Hematopoietic multipotent progenitor cell treated with erythropoietin and hydrocortisone succinate and interleukin-3 and kit ligand, for 6 days (in vitro differentiated cells): ENCODE results near the gene OR51D1.

Experiments used
- DNase-seq: peaks from one replicate; pipeline ENCODE4 v3.0.0-alpha.2; 2015

The OR51D1 gene

GRCh38 chr11:4647766-4648165, 10.5 kb downstream of the OR51D1 start:
- DNase-seq = no peak

GRCh38 chr11:4654635-4655369, 17.5 kb downstream of the OR51D1 start:
- DNase-seq = no peak

- peak; percentile 62 for DNase-seq
Measured at GRCh38 chr11:4658629-4659445, 21.6 kb downstream of the OR51D1 start.

- no peak for DNase-seq
Measured at GRCh38 chr11:4662876-4663275, 25.6 kb downstream of the OR51D1 start.

GRCh38 chr11:4664183-4664582, 26.9 kb downstream of the OR51D1 start:
- DNase-seq = no peak

- no peak for DNase-seq
Measured at GRCh38 chr11:4664786-4665185, 27.5 kb downstream of the OR51D1 start.

GRCh38 chr11:4665424-4665823, 28.1 kb downstream of the OR51D1 start:
- DNase-seq = no peak

- DNase-seq = no peak
Measured at GRCh38 chr11:4671741-4672140, 34.5 kb downstream of the OR51D1 start.

- DNase-seq = no peak
Measured at GRCh38 chr11:4672470-4672869, 35.2 kb downstream of the OR51D1 start.

- no peak for DNase-seq
Measured at GRCh38 chr11:4673781-4674180, 36.5 kb downstream of the OR51D1 start.

GRCh38 chr11:4677948-4678347, 40.7 kb downstream of the OR51D1 start:
- no peak for DNase-seq

GRCh38 chr11:4680341-4680740, 43.1 kb downstream of the OR51D1 start:
- DNase-seq = no peak

- no peak for DNase-seq
Measured at GRCh38 chr11:4682623-4683419, 45.5 kb downstream of the OR51D1 start.

GRCh38 chr11:4684631-4685285, 47.5 kb downstream of the OR51D1 start:
- DNase-seq = no peak
